Activated CD8-positive, alpha-beta memory T cell treated with anti-CD3 and anti-CD28 coated beads, Interleukin-2, amount 50 U/mL, for 48 hours (primary cell): Measurements from ENCODE around the gene TRIM44.

ENCODE experiments used
- DNase-seq: peaks from one replicate; pipeline ENCODE4 v3.0.0-alpha.2; 2020

TRIM44 gene

DNA sequence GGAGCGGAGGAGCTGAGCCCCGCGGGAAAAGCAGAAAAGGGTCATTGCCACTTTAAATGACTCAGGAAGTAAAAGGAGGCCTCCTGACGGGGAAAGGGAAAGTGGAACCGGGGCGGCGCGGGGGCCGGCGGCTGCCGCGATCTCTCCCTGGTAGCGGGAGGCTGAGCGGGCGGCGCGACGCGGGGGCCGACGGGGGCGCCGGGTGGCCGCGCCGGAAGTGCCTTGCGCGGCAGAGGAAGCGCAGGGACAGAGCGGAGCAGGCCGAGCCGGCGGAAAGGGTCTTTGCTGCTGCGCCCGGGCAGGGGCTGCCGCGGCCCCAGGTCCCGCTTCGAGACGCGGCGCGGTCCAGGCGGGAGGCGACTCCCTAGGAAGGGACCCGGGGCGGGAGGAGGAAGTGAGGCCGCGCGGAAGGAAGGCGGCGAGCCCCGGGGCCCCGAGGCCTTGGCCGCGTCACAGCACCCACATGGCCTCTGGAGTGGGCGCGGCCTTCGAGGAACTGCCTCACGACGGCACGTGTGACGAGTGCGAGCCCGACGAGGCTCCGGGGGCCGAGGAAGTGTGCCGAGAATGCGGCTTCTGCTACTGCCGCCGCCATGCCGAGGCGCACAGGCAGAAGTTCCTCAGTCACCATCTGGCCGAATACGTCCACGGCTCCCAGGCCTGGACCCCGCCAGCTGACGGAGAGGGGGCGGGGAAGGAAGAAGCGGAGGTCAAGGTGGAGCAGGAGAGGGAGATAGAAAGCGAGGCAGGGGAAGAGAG lies at the start of gene TRIM44:
TRIM44 (plus strand) TSS at position 127 of the 759 bp plus-strand sequence; CDS start at position 464, 337 bp downstream.
- peak; percentile 87 for DNase-seq

DNA sequence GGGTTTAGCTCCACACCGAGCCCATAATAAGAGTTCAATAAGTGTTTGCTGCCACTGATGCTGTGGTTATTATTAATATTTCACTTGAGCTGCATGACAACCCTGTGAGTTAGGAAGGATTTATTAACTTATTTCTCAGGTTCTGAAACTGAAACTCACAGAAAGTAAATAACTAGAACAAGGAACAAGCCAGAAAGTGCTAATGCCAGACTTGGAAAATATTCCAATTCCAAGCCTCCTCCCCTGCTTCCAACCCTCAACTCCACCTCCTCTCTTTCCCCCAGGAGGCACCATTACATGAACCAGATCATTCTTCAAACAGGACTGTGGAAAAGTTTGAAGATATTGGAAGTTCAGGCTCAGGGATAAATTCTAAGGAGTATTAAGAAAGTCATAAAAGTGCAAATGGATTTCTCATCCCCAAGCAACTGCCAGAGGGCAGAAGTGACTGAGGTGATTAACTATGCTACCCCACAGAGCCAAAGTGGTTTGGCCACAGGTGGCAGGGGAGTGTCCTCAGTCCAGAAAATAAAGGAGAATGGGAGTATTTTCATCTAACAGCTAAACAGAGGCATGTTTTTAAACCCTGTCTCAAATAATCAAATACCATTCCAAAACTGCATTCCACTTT lies 47.5 kb upstream of the TRIM44 start:
- no peak for DNase-seq

- DNase-seq: no peak
Measured at GRCh38 chr11:35615921-35616900, 46.4 kb upstream of the TRIM44 start.

DNA sequence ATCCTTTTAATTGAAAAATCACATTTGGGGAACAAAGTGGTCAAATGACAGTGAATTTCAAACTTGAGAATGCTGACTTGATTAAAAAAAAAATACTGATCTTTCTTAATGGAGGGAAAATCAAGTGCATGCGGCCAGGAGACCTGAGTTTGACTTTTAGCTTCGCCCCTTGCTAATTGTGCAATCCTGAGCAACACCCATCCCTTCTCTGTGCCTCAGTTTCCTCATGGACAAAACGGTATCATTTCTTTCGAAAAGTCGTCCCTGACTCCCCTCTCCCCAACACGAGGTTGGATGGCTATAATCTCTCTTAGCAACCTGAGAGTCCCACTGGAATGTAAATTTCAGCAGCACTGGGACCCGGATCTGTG lies 45.3 kb upstream of the TRIM44 start:
- DNase-seq: no peak

- DNase-seq: peak; percentile 62
Measured at GRCh38 chr11:35617687-35618496, 44.7 kb upstream of the TRIM44 start, which contains the start of gene FJX1. TSS of gene FJX1 (plus strand) at chr11:35618460. CDS start at chr11:35618637, 177 bp downstream.

DNA sequence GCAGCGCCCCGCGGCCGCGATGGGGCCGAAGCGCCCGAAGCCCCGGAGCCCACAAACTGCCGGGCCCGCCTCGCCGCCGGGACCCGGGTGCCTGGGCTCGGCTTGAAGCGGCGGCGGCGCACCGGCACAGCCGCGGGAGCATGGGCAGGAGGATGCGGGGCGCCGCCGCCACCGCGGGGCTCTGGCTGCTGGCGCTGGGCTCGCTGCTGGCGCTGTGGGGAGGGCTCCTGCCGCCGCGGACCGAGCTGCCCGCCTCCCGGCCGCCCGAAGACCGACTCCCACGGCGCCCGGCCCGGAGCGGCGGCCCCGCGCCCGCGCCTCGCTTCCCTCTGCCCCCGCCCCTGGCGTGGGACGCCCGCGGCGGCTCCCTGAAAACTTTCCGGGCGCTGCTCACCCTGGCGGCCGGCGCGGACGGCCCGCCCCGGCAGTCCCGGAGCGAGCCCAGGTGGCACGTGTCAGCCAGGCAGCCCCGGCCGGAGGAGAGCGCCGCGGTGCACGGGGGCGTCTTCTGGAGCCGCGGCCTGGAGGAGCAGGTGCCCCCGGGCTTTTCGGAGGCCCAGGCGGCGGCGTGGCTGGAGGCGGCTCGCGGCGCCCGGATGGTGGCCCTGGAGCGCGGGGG lies 44.0 kb upstream of the TRIM44 start:
- no peak for DNase-seq

- peak; percentile 66 for DNase-seq
Measured at GRCh38 chr11:35619116-35619854, 43.3 kb upstream of the TRIM44 start.

DNA sequence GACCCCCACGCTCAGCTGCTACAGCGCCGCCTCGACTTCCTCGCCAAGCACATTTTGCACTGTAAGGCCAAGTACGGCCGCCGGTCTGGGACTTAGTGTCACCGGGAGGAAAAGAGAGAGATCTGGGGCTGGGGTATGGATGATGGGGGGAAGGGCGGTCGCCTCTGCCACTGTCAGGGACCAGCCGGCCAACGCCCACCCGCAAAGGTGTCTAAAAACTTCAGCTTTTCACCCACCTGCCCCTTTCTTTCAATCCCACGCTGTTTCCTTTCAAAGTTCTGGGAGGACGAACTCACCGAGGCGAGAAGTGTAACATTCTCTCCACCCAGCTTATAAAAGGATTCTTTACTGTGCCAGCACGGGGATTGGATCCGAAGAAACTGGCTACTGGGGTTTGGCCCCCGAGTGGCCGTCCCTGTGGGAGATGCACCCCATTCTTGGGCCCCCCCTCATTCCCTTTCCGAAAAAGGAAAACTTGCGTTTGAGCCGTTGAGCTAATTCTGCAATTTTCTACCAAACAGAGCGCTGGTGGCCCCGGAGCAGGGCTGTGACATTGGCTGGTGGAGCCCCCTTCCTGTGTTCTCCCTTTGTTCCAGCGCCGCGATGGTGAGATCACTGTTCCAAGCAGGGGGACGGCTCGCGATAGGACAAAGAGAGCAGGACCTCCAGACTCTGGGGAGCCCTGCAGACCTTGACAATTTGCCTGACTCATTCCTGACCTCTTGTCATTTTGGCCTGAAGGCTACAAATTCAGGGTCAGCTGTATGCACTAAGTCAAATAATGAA lies 42.5 kb upstream of the TRIM44 start:
- peak; percentile 51 for DNase-seq

- no peak for DNase-seq
Measured at GRCh38 chr11:35620795-35621194, 41.8 kb upstream of the TRIM44 start.

DNA sequence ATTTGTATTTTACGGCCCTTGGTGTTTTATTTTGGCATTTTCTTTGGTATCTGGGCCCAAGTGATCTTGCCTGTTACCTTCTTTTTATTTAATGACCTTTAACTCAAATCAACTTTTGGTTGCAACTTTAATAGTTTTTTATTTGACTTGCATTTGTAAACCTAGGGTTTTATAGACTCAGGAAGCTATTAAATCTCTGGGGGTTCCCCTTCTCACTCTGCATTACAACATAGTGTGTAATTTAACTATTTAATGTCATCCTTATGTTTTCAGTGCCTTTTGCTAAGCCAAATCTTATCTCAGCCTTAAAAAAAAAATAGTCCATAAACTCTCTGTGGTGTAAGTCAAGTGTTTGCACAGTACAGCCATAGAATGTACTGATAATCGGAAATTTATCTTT lies 41.0 kb upstream of the TRIM44 start:
- no peak for DNase-seq

DNA sequence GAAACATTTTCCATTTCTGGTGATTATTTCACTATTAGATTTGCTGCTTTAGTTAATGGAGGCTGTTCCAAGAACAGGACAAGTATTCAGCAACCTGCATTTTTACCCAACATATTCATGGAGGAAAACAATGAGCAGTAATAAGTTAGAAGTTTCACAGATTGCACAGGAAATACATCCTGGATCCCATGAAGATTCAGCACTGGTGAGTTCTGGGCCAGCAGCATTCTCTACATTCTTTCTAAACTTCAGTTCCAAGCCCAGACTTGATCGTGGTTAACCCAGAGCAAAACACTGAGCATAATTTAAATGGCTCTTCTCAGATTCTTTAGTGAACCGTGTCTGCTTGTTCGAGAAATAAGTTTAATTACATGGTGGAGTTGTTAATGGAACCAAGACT lies 40.5 kb upstream of the TRIM44 start:
- no peak for DNase-seq

GRCh38 chr11:35623621-35624168 lies 38.9 kb upstream of the TRIM44 start:
- DNase-seq: no peak

DNA sequence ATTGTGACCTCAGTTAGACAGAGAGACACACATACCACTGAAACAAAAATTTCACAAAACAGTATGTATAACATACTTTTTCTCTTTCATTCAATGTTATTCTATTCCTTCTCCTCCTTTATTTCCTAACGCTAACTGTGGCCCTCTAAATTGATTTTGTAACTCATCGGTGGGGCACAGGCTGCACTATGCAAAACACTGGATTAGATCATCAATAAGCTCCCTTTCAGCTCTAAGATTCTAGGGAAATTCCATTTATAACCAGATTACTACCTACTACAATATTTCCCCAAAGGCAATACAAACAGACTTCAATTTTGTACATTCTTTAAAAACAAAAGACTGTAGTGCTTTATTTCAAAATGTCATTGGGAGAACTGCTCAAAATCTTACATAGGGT lies 38.3 kb upstream of the TRIM44 start:
- no peak for DNase-seq

- DNase-seq: no peak
Measured at GRCh38 chr11:35624781-35625180, 37.8 kb upstream of the TRIM44 start.

DNA sequence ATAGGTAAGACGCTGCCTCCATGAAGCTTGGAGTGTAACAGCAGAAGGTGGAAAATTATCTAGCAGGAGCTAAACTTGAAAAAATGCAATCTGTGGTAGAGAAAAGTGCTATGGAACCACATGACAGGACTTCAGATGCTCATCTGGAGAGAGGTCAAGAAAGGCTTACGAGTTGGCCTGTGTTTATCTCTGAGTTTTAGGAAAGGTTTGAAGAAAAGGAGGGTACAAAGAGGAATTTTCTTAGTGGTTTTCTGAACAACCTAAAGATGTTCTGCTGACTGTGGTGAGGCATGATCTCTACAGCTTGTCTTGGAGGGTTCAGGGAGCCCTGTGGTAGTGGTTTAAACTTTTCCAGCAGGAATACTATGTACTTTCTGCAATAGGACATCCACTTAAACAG lies 36.1 kb upstream of the TRIM44 start:
- DNase-seq: no peak

DNA sequence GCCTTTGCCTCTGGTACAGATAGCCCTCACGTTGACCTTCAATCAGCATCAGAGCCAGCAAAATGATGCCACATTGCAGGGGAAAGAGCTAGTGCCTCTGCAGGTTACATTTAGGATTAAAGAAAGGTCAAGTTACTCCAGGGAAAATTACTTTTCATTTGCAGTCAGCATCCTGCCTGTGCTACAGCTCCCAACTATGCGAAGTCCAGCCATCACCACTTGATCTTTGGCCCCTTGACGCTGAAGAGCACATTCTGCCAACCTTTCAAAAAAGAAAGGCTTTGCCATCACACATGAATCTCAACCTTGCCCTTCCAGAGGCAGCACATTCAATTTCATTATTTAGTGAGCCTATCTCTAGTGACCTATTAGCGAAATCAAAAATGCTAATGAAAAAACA lies 33.1 kb upstream of the TRIM44 start:
- no peak for DNase-seq

DNA sequence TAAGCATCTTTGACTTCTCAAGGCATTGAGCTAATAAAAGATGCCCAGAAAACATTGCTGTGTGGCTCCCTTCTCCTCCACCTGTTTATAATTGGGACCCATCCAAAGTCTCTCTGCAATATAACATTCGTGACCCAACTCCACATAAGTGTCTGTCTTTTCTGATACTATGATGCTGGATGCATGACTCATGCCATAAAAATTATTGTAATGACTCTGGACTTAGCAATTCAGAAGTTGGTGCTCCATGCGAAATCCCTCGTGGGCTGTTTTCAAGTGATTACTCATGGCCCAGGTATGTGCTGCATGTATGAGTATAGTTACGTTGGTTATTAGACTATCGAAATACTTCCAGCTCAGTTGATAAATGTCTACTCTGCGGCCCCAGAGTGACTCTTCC lies 32.7 kb upstream of the TRIM44 start:
- DNase-seq: no peak

GRCh38 chr11:35631891-35632290 lies 30.7 kb upstream of the TRIM44 start:
- DNase-seq: no peak

DNA sequence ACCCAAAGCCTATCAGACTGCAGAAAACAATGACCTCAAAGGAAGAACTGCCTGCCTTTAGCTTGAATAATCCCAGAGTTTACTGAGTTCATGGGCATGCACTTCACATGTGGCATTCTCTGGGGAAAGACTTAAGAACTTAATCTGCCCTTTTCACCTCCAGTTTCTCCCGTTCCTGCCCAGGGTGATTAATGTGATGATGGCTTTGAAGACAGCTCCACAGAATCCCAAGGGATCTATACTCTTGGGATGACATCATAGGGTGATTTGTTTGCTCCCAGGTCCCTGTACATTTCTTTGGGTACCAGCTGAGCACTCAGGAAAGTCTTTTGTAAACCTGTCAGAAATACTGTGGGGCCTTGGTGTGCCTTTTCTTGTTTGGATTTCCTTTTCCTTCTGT lies 30.3 kb upstream of the TRIM44 start:
- DNase-seq: no peak

- DNase-seq: no peak
Measured at GRCh38 chr11:35633827-35634423, 28.6 kb upstream of the TRIM44 start.
